ENCODE measurements around the gene LPAR3. TPM values are rescaled to one million over a fixed set of nuclear protein-coding genes. Genes with fewer than 3 reads are reported as not detected.
"Not testable (repeated sequence)": the region's sequence is repeated elsewhere in the genome, so short reads cannot be mapped to it uniquely, and the experiment has no call there.

The LPAR3 gene
- total and polyA plus RNA-seq, 2 donors (not counting 1 experiment from before 2014, with no cell fraction given) = 1.8 to 7.6 TPM

DNA sequence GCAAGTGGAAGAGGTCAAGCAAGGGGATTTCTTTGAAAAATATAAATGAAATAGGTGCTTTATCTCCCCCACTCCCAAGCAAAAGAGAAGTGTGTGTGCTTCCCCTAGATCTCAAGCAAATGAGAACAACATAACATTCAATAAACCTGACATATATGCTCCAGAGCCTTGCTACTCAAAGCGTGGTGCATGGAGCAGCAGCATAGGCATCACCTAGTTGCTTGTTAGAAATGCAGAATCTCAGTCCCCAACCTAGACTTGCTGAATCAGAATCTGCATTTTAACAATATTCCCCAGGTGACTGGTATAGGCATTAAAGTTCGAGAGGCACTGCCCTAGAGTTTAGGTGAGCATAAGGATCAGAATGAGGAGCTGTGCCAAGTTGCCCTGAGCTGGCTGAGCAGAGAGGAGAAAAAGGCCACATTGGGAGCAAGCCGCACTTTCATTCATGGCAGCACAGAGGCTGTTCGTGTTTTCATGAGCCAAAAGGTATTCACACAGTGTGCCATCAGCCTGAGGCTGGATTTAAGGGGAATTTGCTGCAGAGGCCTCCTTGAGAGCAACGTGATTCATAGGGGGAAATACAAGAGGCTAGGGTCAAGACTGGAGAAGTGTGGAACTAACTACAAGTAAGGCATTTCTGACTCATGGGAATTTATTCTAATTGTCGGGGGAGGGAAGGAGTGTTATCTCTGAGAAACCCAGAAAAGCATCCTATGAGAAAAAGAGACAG is 14.3 kb upstream of the LPAR3 start:
- H3K36me3 ChIP-seq (ENCODE audit: control insufficient read depth, insufficient read depth, low read length) = no peaks in the 10 kb centered on the region
- no peak overlapping the region for H3K27ac ChIP-seq (ENCODE audit: insufficient read depth, low read length)
- H4K20me1 ChIP-seq (ENCODE audit: control insufficient read depth, extremely low read depth, insufficient read depth, low read length) = no peaks in the 10 kb centered on the region
- H2AFZ ChIP-seq (ENCODE audit: low read length) = no peak overlapping the region
- H3K4me1 ChIP-seq (ENCODE audit: control insufficient read depth, extremely low read depth, insufficient read depth, low read length) = no peaks in the 10 kb centered on the region
- no peak overlapping the region for H3K4me2 ChIP-seq (ENCODE audit: extremely low read depth, insufficient read depth, low read length)
- no peak for TF ChIP-seq EZH2 (IDR thresholded peaks at IDR 0.05; ENCODE audit: low read length, missing control alignments)
- H3K9ac ChIP-seq (ENCODE audit: insufficient read depth, low read length) = no peak overlapping the region
- H3K27me3 ChIP-seq (ENCODE audit: control insufficient read depth, insufficient read depth, low read length) = no peaks in the 10 kb centered on the region
- H3K79me2 ChIP-seq (ENCODE audit: control insufficient read depth, insufficient read depth, low read length) = no peaks in the 10 kb centered on the region
- DNase-seq (ENCODE audit: low read depth in 2 of 2) = peak in 1 of 2 donors; percentile 84
- H3K4me3 ChIP-seq (replicated peaks in 1 of 4; ENCODE audit: control extremely low read depth in 1 of 4, insufficient read depth in 1 of 4, low read depth in 3 of 4, low read length in 4 of 4) = no peak overlapping the region
- no peaks in the 10 kb centered on the region for H3K9me3 ChIP-seq (ENCODE audit: control insufficient read depth, insufficient read depth, low read depth, low read length)

DNA sequence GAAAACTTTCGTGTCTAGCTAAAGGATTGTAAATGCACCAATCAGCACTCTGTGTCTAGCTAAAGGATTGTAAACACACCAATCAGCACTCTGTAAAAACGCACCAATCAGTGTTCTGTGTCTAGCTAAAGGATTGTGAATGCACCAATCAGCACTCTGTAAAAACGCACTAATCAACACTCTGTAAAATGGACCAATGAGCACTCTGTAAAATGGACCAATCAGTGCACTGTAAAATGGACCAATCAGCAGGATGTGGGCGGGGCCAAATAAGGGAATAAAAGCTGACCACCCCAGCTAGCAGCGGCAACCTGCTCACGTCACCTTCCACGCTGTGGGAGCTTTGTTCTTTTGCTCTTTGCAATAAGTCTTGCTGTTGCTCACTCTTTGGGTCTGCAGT is 9.7 kb upstream of the LPAR3 start:
- H3K9me3 ChIP-seq (ENCODE audit: control insufficient read depth, insufficient read depth, low read depth, low read length); H3K4me1 ChIP-seq (ENCODE audit: control insufficient read depth, extremely low read depth, insufficient read depth, low read length); H3K9ac ChIP-seq (ENCODE audit: insufficient read depth, low read length); H2AFZ ChIP-seq (ENCODE audit: low read length); H3K79me2 ChIP-seq (ENCODE audit: control insufficient read depth, insufficient read depth, low read length); H3K27me3 ChIP-seq (ENCODE audit: control insufficient read depth, insufficient read depth, low read length); H3K27ac ChIP-seq (ENCODE audit: insufficient read depth, low read length); H4K20me1 ChIP-seq (ENCODE audit: control insufficient read depth, extremely low read depth, insufficient read depth, low read length); H3K4me2 ChIP-seq (ENCODE audit: extremely low read depth, insufficient read depth, low read length); H3K36me3 ChIP-seq (ENCODE audit: control insufficient read depth, insufficient read depth, low read length); DNase-seq (ENCODE audit: low read depth in 2 of 2); H3K4me3 ChIP-seq (replicated peaks in 1 of 4; ENCODE audit: control extremely low read depth in 1 of 4, insufficient read depth in 1 of 4, low read depth in 3 of 4, low read length in 4 of 4): not testable (repeated sequence)

DNA sequence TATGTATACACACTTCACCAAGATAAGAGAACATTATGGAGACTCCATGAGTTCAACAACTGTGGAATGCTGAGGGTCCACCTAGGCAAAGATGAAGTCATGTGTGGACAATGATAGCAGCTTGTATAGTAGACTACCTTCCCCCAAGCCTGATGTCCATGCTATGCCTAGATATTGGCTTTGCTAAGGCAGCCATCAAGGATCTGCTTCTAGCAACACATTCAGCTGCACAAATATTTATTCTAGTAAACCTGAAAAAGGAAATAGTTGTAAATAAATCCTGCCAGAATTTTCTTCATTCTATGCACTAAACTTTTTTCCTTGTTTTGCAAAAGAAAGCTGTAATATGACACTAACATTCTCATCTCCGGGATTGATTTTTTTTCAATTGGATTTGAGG is 7.0 kb upstream of the LPAR3 start:
- H3K27ac ChIP-seq (ENCODE audit: insufficient read depth, low read length) = no peak overlapping the region
- H3K36me3 ChIP-seq (ENCODE audit: control insufficient read depth, insufficient read depth, low read length) = no peaks in the 10 kb centered on the region
- H3K79me2 ChIP-seq (ENCODE audit: control insufficient read depth, insufficient read depth, low read length) = no peaks in the 10 kb centered on the region
- H3K4me1 ChIP-seq (ENCODE audit: control insufficient read depth, extremely low read depth, insufficient read depth, low read length) = no peaks in the 10 kb centered on the region
- no peaks in the 10 kb centered on the region for H3K9me3 ChIP-seq (ENCODE audit: control insufficient read depth, insufficient read depth, low read depth, low read length)
- H2AFZ ChIP-seq (ENCODE audit: low read length) = no peak overlapping the region
- no peak overlapping the region for H3K4me3 ChIP-seq (replicated peaks in 1 of 4; ENCODE audit: control extremely low read depth in 1 of 4, insufficient read depth in 1 of 4, low read depth in 3 of 4, low read length in 4 of 4)
- no peak overlapping the region for H3K4me2 ChIP-seq (ENCODE audit: extremely low read depth, insufficient read depth, low read length)
- peaks cover 2% of the 10 kb centered on the region for H3K27me3 ChIP-seq (ENCODE audit: control insufficient read depth, insufficient read depth, low read length)
- DNase-seq (ENCODE audit: low read depth in 2 of 2) = no peak
- no peaks in the 10 kb centered on the region for H4K20me1 ChIP-seq (ENCODE audit: control insufficient read depth, extremely low read depth, insufficient read depth, low read length)
- no peak for TF ChIP-seq EZH2 (IDR thresholded peaks at IDR 0.05; ENCODE audit: low read length, missing control alignments)
- TF ChIP-seq, protein P1, sequence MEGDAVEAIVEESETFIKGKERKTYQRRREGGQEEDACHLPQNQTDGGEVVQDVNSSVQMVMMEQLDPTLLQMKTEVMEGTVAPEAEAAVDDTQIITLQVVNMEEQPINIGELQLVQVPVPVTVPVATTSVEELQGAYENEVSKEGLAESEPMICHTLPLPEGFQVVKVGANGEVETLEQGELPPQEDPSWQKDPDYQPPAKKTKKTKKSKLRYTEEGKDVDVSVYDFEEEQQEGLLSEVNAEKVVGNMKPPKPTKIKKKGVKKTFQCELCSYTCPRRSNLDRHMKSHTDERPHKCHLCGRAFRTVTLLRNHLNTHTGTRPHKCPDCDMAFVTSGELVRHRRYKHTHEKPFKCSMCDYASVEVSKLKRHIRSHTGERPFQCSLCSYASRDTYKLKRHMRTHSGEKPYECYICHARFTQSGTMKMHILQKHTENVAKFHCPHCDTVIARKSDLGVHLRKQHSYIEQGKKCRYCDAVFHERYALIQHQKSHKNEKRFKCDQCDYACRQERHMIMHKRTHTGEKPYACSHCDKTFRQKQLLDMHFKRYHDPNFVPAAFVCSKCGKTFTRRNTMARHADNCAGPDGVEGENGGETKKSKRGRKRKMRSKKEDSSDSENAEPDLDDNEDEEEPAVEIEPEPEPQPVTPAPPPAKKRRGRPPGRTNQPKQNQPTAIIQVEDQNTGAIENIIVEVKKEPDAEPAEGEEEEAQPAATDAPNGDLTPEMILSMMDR (conservative IDR thresholded peaks at IDR 0.05 in 1 of 2, IDR thresholded peaks at IDR 0.05 in 1 of 2; ENCODE audit: low read depth in 1 of 2, low read length in 2 of 2) = no peak
- H3K9ac ChIP-seq (ENCODE audit: insufficient read depth, low read length) = no peak overlapping the region

DNA sequence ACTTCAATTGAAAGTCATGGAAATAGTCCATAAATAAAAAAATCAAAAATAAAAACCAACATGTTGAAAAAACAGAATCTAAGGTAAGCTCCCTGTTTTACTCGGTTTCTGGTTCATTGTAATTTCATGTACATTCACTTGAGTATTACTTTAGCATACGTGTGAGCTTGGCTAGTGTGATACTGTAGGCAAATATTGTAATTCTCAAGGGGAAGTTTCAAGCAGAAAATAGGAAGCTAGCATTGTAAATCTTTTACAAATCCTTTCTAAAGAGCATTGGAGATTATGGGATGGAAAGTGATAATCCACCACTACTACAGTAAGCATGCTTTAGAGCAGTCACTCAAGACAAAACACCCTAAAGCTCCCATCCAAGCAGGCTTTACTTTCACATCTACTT is 3.3 kb upstream of the LPAR3 start:
- no peaks in the 10 kb centered on the region for H3K9me3 ChIP-seq (ENCODE audit: control insufficient read depth, insufficient read depth, low read depth, low read length)

More for the DNA sequence above, 3.3 kb upstream of the LPAR3 start:
- H3K9ac ChIP-seq (ENCODE audit: insufficient read depth, low read length) = no peak overlapping the region
- H3K27me3 ChIP-seq (ENCODE audit: control insufficient read depth, insufficient read depth, low read length) = peaks cover 7% of the 10 kb centered on the region
- H3K4me3 ChIP-seq (replicated peaks in 1 of 4; ENCODE audit: control extremely low read depth in 1 of 4, insufficient read depth in 1 of 4, low read depth in 3 of 4, low read length in 4 of 4) = no peak overlapping the region
- H3K27ac ChIP-seq (ENCODE audit: insufficient read depth, low read length) = no peak overlapping the region
- H3K79me2 ChIP-seq (ENCODE audit: control insufficient read depth, insufficient read depth, low read length) = no peaks in the 10 kb centered on the region
- no peaks in the 10 kb centered on the region for H3K36me3 ChIP-seq (ENCODE audit: control insufficient read depth, insufficient read depth, low read length)
- TF ChIP-seq, protein P1 (conservative IDR thresholded peaks at IDR 0.05 in 1 of 2, IDR thresholded peaks at IDR 0.05 in 1 of 2; ENCODE audit: low read depth in 1 of 2, low read length in 2 of 2) = no peak
- TF ChIP-seq EZH2 (IDR thresholded peaks at IDR 0.05; ENCODE audit: low read length, missing control alignments) = no peak
- DNase-seq (ENCODE audit: low read depth in 2 of 2) = no peak
- no peaks in the 10 kb centered on the region for H4K20me1 ChIP-seq (ENCODE audit: control insufficient read depth, extremely low read depth, insufficient read depth, low read length)
- H3K4me2 ChIP-seq (ENCODE audit: extremely low read depth, insufficient read depth, low read length) = no peak overlapping the region
- no peak overlapping the region for H2AFZ ChIP-seq (ENCODE audit: low read length)
- no peaks in the 10 kb centered on the region for H3K4me1 ChIP-seq (ENCODE audit: control insufficient read depth, extremely low read depth, insufficient read depth, low read length)

Measured in fibroblast of lung (primary cell).